ENCODE data around the gene THOP1. TPM values are rescaled to one million over a fixed set of nuclear protein-coding genes. Genes with fewer than 3 reads are reported as not detected.
A peak's percentile ranks its signal among the peaks of the same experiment; 100 is the strongest.

Gene THOP1
- total and polyA plus RNA-seq, 11 donors, result 36.8 to 114 (median 44.3) TPM

DNA sequence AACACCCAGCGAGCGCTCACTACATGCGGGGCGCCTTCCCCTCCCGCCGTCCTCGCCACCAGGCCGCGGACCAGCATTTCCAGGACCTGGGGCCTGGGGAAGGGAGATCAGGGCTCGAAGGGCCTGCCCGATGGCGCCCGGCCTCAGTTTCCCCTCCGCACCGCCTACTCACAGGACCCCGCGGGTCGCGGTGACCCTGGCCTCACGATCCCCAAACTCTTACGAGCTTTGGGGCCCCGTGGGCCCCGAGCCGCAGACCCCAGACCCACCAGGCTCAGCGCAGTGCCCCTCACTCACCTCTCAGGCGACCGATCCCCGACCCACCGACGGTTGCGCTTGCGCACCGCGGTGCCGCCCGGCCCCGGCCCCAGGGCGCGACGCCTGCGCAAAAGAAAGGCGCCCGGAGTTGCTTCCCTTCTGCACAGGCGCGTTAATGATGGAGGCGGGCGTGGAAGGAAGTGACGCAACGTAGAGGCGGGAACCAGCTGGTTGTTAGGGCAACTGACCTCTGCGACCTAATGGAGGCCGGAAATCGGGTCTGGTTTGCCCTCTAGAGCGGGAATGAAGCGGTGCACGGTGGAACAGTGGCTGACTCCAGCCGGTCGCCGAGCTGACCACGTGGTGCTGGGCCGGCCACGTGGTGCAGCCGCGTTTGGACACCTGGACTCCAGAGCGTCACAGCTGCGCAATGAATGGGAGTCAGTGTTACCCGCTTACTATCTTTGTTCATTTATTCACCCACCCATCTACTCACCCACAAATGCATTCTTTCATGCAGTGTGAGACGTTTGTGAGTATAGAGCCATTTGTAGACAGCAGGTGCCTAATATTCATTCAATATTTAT is 2.1 kb upstream of the THOP1 start, which contains the start of gene SGTA:
TSS of gene SGTA (minus strand) at position 338 of the 845 bp plus-strand sequence. CDS start 14,205 bp downstream, outside the sequence.
- H3K36me3 ChIP-seq, result peaks cover 0 to 13% (median 0%) of the 10 kb centered on the region in 9 donors
- peak within 1 kb of the TSS; percentile 58 to 100 (median 98) for H3K4me3 ChIP-seq
- ATAC-seq (peak; percentile 88 to 93 (median 92)), DNase-seq (peak; percentile 97 to 99 (median 98))
- no peaks in the 10 kb centered on the region for H3K27me3 ChIP-seq
- TF ChIP-seq POLR2A (IDR thresholded peaks at IDR 0.05), result peak; percentile 67 to 91
- TF ChIP-seq, protein P1, sequence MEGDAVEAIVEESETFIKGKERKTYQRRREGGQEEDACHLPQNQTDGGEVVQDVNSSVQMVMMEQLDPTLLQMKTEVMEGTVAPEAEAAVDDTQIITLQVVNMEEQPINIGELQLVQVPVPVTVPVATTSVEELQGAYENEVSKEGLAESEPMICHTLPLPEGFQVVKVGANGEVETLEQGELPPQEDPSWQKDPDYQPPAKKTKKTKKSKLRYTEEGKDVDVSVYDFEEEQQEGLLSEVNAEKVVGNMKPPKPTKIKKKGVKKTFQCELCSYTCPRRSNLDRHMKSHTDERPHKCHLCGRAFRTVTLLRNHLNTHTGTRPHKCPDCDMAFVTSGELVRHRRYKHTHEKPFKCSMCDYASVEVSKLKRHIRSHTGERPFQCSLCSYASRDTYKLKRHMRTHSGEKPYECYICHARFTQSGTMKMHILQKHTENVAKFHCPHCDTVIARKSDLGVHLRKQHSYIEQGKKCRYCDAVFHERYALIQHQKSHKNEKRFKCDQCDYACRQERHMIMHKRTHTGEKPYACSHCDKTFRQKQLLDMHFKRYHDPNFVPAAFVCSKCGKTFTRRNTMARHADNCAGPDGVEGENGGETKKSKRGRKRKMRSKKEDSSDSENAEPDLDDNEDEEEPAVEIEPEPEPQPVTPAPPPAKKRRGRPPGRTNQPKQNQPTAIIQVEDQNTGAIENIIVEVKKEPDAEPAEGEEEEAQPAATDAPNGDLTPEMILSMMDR (IDR thresholded peaks at IDR 0.05), result peak; percentile 23 to 71 (median 44)
- intact Hi-C loops (cut with DNase I), result no loop called here
- WGBS, 4 donors, result 0 to 1% (median 1%) methylated on average over 49 to 68 of the region's 68 CpGs
- no peaks in the 10 kb centered on the region for H3K9me3 ChIP-seq
- peak within 1 kb of the TSS; percentile 81 to 99 (median 96) for H3K27ac ChIP-seq
- H3K4me1 ChIP-seq, result peaks cover 6 to 70% (median 56%) of the 10 kb centered on the region in 12 donors

DNA sequence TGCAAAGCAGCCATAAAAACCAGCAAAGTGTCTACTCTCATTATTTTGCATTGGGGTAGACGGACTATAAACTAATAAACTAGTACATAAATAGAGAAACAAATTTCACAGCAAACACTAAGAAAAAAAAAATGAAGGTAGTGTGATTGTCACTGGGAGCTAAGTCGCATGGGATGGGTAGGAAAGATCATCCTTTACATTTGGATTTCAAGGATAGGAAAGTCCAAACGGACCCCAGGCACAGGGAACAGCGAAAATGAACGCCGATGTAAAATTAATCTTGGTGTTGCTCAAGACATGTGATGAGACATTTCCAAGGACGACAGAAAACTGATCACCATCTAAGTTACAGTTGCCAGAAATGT is 1.5 kb upstream of the THOP1 start:
- Histone ChIP-seq H3K27me3 (no peaks in the 10 kb centered on the region), H3K9me3 (no peaks in the 10 kb centered on the region), H3K27ac (peak overlapping the region in 11 of 12 donors; percentile 16 to 99 (median 95)), H3K4me1 (peaks cover 6 to 64% (median 53%) of the 10 kb centered on the region in 12 donors), H3K36me3 (peaks cover 0 to 12% (median 0%) of the 10 kb centered on the region in 9 donors), H3K4me3 (peak overlapping the region in 11 of 12 donors; percentile 58 to 100 (median 98))
- intact Hi-C loops (cut with DNase I), result loop anchor here in 1 of 10 donors (2.0 kb wide), 1 partner anchor 57 kb away; the partner anchor contains the start of gene ZNF555
- no peak for DNase-seq
- TF ChIP-seq POLR2A (IDR thresholded peaks at IDR 0.05), result no peak
- 75 to 88% (median 79%) methylated on average over 7 of the region's 7 CpGs for WGBS, 4 donors
- no peak for ATAC-seq

DNA sequence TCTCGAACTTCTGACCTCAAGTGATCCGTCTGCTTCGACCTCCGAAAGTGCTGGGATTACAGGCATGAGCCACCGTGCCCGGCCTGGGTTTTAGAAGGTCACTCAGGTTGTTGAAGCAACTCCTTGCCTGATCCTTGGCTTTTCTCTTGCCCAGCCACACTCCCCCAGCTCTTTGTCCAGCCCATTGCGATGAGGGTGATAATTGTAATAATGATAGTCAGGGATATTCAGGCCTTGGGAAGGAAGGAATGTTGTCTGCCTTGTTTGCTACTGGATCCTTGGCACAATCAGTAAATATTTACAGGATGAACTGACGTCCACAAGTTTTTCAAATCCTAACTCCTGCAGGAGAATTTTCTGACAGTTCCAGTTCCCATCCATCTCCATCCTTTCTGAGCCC is 1.8 kb downstream of the THOP1 start:
- no peaks in the 10 kb centered on the region for H3K27me3 ChIP-seq
- no peak for TF ChIP-seq POLR2A (IDR thresholded peaks at IDR 0.05)
- TF ChIP-seq, protein P1 (IDR thresholded peaks at IDR 0.05), result no peak
- no peaks in the 10 kb centered on the region for H3K9me3 ChIP-seq
- 89 to 94% (median 92%) methylated on average over 8 of the region's 8 CpGs for WGBS, 4 donors
- peaks cover 0 to 18% (median 8%) of the 10 kb centered on the region in 9 donors for H3K36me3 ChIP-seq
- no peak overlapping the region for H3K27ac ChIP-seq
- intact Hi-C loops (cut with DNase I), result no loop called here
- DNase-seq, result no peak
- no peak for ATAC-seq
- no peak overlapping the region for H3K4me3 ChIP-seq
- H3K4me1 ChIP-seq, result peaks cover 1 to 35% (median 22%) of the 10 kb centered on the region in 12 donors

DNA sequence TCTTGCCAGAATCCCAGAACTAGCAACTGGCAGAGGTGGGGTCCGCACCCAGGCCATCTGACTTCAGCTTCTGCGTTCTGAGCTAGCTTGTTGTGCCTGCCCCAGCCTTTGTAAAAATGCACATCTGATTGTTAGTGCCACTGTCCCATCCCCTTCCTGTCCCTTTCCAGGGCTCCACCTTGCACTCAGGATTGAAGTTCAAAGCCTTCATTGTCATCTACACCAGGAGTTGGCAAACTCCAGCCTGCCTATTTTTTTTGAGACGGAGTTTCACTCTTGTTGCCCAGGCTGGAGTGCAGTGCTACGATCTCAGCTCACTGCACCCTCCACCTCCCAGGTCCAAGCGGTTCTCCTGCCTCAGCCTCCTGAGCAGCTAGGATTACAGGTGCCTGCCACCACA is 2.9 kb downstream of the THOP1 start:
- WGBS, 4 donors, result 84 to 92% (median 91%) methylated on average over 5 of the region's 5 CpGs
- peaks cover 0 to 30% (median 18%) of the 10 kb centered on the region in 12 donors for H3K4me1 ChIP-seq
- TF ChIP-seq, protein P1 (IDR thresholded peaks at IDR 0.05), result no peak
- TF ChIP-seq POLR2A (IDR thresholded peaks at IDR 0.05), result no peak
- no peak for DNase-seq
- ATAC-seq, result no peak
- H3K27ac ChIP-seq, result no peak overlapping the region
- intact Hi-C loops (cut with DNase I), result no loop called here
- H3K9me3 ChIP-seq, result no peaks in the 10 kb centered on the region
- H3K27me3 ChIP-seq, result no peaks in the 10 kb centered on the region
- peaks cover 0 to 27% (median 11%) of the 10 kb centered on the region in 9 donors for H3K36me3 ChIP-seq
- H3K4me3 ChIP-seq, result no peak overlapping the region

Data from heart left ventricle (tissue), 16 donors.